ELF-1 (cell line): ENCODE measurements around the gene AP1M1.

Experiments used
- DNase-seq: peaks from one replicate; pipeline ENCODE4 v3.0.0-alpha.2; 2016; ENCODE audit warnings: low read depth, low spot score

The AP1M1 gene

DNA sequence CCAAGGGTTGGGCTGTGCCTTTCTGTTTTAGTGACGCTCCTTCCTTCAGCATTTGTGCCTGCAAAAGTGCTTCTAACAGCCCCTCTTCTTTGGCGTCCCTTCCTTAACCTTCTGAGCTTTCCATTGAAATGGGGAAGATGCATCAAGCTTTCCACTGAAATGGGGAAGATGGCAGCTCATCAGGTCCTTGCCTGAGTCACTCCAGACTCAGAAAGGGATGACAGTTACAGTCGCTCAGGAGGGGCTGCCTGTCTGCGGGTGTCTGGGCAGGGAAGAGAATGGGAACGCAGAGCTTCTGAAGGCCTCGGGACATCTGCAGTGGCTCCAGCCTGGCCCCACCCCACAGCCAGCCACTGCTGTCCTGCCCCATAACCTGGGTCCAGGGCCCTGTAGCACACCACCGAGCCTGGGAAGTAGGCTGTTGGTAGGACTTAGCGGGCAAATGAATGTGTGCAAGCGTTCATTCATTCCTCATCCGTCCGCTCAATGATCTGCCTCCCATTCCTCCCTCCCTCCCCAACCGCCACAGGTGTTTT is 9.8 kb downstream of the AP1M1 start:
- no peak for DNase-seq

DNA sequence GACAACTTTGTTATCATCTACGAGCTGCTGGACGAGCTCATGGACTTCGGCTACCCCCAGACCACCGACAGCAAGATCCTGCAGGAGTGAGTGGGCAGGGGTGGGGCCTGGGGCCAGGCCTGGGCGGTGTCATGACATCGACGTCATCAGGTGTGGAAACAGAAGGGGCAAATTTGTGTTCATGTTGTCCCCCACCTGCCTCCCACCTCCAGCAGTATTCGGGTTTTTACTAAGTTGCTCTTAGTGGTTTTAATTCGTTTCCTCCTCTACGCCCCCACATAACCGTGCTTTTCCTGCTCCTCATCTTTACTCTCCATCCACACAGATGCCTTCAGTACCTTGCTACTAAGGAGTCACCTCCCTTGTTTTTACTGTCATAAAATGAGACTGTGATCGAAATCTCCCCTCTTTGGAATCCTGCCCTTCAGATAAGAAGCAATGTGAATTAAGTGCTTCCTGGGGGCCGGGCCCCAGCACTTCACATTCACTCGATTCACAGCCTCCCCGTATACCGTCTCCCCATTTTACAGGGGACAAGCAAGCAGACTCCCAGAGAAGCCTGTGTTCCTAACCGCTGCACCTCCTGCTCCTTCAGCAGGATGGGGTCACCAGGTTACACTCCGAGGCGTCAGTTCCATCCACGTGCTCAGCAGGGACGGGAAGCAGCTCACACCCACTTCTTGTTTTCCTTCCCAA is 10.5 kb downstream of the AP1M1 start:
- no peak for DNase-seq

DNA sequence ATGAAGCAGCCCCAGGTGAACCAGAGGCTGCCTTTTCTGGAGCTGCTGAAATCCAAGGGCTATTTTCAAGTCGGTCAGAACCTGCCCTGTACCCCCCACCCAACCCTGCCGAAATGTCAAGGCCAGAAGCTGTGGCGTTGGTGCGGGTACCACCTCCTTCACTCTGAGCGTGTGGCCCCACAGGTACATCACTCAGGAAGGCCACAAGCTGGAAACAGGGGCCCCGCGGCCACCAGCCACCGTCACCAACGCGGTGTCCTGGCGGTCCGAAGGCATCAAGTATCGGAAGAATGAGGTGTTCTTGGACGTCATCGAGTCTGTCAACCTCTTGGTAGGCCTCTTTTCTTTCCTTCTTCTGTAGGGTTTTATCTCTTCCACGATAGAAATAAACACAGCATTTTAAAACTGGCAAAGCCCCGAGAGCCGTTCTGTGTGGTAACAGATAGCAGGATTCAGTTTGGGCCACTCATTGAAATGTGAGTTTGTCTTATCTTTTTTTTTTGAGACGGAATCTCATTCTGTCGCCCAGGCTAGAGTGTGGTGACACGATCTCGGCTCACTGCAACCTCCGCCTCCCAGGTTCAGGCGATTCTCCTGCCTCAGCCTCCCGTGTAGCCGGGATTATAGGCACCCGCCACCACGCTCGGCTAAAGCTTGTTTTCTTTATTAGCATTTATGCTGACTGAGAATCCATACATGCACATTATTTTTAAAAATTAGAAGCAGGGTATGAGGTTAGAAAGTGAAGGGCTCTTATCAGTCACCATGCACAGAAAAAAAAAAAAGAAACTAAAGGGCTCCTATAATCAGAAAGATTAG is 11.3 kb downstream of the AP1M1 start:
- no peak for DNase-seq

DNA sequence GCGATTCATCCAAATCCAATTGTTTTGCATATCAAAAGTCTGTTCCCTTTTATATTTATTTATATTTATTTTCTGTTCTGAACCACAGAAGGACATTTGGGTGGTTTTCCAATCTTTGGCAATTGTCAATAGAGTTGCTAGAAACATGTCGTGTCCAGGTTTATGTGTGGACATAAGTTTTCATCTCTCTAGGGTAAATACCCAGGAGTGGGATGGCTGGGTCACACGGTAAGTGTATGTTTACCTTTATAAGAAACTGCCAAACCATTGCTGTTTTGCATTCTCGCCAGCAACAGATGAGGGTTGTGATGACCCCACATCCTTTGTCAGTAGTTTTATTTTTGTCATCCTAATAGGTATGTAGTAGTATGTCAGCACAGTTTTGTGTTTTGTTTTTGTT is 12.5 kb downstream of the AP1M1 start:
- no peak for DNase-seq

DNA sequence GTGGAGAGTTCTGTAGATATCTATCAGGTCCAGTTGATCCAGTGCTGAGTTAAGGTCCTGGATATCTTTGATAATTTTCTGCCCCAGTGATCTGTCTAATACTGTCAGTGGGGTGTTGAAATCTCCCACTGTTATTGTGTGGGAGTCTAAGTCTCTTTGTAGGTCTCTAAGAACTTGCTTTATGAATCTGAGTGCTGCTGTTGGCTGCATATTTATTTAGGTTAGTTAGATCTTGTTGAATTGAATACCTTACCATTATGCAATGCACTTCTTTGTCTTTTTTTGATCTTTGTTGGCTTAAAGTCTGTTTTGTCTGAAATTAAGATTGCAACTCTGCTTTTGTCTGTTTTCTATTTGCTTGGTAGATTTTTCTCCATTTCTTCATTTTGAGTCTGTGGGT is 15.4 kb downstream of the AP1M1 start:
- no peak for DNase-seq

DNA sequence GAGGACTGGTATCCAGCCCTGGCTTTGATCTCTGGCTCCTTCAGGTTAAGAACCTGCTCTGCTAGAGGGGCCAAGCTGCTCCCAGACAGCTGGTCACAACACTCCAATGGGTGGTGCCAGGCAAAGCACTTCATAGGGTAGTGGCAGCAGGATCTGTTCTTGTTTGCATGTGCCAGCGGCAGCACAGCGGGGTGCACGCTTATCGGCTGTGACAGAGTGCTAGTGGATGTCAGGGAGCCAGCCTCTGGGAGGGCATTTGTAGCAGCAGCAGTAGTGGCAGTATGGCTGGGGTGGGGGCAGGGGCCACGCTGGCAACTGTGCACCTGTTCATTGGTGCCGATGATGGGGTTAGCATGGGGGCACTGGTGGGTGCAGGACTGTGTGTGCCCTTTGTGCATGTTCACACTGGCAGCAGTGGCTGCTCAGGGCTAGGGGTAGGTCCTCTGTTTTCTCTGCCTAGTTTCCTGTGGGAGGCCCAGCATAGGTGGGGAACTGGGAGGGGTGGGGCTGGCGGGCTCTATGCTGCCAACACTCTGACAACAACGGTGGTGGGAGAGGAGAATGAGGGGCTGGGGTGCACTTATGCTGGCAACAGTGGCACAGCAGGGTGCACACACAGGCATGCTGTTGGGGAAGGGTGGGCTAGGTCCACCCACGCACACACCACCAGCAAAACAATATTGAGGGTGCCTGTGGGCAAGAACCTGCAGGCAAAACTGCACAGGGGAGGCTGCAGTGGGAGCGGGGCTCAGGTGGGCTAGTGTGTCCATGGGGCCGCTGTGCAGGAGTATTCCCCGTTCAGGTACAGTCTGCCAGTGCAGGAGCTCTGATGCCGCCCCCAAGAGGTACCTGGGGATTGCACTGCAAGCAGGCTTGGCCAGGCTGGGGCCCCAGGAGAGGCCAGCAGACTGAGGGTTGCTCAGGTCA is 19.3 kb downstream of the AP1M1 start:
- no peak for DNase-seq

DNA sequence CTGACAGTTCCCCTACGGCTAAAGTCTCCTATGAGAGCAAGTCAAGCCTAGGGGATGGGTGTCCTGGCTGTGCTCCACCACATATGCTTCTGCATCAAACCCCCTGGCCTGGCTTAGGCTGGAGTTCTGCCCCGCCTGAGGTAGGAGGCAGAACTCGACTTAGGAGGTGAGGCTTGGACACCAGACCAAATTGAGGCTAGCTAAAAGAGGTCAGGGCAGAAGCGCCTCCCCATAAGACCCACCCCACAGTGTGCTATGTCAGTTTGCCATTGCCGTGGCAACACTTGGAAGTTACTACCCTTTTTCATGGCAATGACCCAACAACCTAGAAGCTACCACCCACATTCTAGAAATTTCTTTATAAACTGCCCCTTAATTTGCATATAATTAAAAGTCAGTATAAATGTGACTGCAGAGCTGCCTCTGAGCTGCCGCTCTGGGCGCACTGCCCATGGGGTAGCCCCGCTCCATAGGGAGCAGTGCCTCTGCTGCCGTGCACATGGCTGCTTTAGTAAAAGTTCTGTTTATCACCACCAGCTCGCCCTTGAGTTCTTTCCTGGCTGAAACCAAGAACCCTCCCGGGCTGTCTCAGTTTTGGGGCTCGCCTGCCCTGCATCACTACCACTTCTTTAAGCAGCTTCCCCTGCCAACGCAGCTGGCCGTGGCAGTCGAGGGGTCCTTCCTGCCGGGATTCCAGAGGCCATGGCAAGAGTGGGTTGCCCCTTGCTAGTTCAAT is 20.2 kb downstream of the AP1M1 start:
- no peak for DNase-seq

DNA sequence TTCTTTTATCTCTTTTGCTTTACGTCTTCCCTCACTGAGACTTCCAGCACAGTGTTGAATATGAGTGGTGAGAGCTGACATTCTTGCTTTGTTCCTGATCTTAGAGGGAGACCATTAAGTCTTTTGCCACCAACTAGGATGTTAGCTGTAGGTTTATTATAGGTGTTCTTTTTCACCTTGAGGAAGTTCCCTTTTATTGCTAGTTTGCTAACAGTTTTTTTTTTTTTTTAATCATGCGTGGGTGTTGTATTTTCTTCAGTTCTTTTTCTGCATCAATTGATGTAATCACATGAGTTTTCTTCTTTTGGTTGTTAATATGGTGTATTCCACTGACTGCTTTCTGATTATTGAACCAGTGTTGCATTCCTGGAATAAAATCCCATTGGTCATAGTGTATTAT is 21.1 kb downstream of the AP1M1 start:
- no peak for DNase-seq

DNA sequence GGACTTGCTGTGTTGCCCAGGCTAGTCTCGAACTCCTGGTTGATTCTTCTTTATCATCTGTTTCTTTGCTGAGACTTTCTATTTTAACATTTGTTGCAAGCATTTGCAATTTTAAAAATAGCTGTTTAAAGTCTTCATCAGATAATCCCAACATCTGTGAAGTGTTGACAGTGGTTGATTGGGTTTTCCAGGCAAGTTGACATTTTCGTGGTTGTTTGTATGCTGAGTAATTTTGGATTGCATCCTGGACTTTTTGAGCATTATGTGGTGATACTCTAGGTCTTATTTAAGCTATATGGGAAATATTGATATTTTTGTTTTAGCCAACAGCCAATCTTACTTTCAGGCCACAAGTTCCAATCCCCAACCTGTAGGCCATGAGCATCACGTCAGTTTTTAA is 25.1 kb downstream of the AP1M1 start:
- no peak for DNase-seq

DNA sequence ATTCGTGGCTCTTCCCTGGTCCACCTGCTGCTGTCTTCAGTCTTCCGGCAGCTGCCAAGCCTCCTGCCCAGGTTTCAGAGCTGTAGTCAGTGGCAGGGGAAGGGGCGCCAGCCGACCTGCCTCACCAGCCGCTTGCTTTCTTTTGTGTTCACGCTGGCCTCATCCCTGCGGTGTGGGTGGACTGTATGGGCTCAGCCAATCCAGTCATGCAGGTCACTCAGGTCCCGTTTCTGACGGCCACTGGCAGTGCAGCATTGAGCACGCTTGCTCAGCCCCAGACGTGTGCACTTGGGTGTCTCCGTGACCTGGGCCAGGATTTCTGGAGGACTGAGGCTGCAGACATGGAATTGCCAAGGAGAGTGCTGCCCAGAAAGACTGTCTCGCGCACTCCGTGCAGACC is 26.0 kb downstream of the AP1M1 start:
- no peak for DNase-seq

DNA sequence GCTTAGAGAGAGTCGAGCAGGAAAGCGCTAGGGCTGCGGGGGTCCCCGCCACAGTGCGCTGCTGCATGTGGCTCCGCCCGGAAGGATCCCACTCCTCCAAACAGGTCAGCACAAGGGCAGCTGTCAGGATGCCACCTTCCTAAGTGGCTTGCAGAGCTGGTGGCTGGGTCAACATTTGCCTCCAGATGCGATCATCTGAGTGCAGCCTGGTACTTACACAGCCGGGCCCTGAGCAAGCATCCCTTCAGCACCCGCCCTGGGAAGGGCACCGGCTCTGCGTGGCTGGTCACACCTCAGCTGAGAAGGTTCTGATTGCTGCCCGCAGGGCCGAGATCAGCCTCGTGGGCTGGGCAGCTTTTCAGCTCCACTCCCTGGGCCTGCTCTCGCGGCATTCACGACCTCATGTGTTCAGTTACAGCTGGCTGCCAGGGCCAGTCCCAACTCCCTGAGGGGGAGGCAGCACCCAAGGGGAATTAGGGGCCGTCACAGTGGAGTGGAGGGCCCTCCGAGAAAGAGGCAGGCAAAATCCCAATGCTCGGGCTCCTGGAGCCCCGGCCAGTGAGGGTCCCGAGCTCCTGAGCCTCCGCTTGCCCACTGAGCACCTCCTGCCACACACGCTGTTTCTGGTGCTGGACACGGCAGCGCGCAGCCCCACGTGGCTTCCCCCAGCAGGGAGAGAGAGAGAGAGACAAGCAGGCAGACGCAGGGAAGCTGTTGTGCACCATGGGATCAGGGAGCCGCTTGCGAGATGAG is 26.8 kb downstream of the AP1M1 start:
- no peak for DNase-seq

DNA sequence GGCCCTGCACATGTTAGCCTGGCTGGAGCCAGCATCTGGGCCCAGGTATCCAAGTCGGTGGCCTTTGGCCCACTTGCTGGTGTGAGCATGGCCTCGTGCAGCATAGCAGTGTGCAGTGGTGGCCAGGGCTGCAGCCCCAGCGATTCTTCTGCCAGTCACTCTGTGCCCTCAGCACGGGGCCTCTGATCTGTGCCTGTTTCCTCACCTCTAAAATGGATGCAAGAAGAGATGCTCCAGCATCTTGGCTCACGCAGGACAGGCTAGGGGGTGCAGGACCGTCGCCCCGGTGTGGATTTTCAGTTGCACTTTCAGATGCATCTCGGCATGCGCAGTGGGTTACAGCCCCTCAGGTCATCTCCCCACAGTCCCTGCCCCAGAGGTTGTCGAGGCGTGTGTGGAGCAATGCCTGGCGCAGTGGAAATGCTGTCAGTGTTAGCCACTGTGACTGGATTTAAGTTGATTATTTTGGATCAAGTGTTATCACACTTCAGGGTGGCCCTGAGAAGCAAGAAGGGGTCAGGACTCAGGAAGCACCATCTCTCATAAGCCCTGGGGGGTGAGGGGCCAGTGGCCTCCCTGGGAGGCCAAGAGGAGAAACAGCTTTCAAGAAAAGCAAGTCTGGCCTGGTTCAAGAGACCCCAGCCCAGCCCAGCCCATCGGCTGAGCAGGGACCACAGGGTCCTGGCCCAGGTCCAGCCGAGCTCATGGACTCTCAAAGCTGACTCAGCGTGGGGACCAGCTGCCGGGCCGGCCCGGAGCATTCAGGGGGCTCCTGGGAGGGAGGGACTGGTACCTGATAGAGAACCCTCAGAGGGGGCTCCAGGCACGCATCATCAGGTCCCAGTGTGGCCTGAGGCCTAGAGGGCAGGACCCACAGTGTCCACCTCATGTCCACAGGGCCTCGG is 27.8 kb downstream of the AP1M1 start:
- DNase-seq = no peak

DNA sequence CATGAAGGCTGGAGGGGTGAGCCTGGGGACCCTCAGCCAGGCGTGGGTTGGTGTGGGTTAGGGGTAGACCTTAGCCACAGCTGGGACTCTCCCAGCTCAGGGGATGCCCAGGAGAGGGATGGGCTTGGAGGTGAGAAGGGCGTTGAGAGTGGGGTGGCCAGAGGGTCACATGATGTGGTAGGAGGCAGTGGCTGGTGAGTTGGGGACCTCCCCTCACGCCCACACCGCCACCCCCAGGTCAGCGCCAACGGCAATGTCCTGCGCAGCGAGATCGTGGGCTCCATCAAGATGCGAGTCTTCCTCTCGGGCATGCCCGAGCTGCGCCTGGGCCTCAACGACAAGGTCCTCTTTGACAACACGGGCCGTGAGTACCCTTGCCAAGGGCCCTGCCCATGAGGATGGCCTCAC is 28.5 kb downstream of the AP1M1 start:
- DNase-seq = no peak

DNA sequence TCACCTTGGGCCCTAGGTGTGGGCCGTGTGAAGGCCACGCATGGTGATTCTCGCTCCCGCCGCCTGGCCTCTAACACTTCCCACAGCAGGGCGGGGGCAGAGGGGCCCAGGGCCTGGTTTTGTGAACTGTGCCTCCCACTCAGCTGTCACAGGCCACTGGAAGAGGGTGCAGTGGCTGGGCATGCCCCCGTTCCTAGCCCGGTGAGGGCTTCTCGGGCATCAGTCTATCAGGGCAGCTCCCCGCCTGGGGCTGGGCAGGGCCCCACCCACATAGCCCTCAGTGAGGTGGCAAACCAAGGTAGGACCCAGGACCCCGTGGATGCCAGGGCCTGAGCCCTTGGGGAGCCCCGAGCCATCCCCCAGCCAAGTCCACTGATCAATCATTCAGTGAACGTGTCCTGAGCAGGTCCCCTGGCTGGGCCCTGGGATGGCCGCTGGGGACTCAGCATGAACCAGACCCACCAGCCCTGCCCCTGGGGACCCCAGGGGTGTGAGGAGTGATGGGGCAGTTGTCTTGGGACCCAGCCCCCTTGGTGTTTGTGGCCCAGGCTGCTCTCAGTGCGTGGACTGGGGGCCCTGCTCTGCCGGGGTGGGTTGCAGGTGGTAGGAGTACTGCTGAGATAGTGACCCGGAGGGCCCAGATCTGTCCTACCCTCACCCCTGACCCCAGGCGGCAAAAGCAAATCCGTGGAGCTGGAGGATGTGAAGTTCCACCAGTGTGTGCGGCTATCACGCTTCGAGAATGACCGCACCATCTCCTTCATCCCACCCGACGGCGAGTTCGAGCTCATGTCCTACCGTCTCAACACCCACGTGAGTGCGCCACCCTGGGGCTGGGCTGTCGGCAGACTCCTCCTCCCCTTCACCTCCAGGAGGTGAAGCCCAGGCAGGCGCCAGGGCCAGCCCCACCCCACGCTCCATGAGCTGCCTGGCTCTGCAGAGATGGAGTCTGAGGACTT is 29.4 kb downstream of the AP1M1 start:
- no peak for DNase-seq

DNA sequence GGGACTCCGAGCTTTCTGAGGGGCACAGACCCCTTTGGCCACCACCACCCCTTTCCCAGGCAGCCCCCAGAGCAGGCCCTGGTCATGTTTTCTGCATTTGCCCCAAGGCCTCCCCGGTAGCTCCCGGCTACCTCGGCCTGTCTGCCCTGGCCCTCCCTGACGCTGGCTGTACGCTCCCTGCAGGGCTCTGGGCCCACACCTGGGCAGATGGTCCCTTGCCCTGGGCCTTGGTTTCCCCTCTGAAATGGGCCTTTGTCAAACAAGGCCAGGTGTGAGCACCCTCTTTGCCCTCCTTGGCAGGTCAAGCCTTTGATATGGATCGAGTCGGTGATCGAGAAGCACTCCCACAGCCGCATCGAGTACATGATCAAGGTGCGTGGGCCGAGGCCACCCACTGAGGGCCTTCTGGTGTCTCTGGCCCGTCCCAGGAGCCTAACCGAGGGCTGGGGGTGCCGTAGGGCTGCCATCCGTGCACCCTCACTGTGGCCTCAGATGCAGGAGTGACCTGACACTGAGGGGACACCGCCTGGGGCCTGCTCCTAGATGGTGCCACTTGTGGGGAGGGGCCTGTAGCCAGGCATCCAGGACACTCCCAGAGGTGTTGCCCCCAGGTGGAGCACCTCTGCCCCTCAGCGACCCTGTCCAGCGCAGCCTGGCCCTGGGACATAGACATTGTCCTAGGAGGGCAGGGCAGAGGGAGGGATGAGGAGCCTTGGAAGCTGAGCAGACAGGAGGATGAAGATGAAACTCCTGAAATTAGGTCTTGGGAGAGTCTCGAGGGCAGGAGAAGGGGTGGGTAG is 30.3 kb downstream of the AP1M1 start:
- DNase-seq = no peak

DNA sequence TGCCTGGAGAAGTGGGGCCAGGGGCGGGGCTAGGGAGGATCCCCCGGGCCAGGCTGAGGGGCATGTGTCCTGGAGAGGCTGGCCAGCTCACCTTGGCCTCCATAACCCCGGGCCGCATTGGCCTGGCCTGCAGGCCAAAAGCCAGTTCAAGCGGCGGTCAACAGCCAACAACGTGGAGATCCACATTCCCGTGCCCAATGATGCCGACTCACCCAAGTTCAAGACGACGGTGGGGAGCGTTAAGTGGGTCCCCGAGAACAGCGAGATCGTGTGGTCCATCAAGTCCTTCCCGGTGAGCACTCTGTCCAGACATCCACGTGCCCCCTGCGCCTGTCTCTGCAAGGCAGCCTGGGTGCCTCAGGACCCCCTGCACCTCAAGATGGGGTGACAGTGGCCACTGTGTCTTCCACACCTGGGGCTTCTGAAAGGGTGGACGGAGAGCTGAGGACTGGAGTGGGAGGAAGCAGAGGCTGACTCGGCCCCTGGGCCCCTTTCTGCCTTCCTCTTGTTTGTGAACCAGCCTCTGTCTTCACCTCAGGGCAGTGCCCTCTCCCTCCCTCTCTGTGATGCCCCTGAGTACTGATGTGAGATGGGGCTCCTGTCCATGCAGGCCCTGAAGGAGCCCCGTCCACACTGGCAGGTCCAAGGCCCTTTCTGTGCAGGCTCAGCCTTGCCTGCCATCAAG is 31.1 kb downstream of the AP1M1 start:
- no peak for DNase-seq

DNA sequence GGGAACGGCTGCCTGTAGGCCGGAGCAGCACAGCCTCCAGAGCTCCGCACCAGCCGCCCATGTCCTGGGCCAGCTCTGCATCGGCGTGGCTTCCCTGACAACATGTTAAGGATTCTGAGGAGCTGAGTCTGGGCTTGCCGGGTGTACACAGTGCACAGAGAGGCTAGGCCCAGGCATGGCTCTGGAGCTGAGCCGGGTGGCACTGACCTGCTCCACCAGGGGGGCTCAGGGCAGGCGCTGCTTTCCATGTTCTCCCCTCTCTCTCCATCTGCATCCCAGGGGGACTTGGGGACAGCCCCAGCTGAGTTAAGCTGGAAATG is 31.6 kb downstream of the AP1M1 start:
- DNase-seq = no peak
